ENCODE measurements around the gene UQCR11.

DNA sequence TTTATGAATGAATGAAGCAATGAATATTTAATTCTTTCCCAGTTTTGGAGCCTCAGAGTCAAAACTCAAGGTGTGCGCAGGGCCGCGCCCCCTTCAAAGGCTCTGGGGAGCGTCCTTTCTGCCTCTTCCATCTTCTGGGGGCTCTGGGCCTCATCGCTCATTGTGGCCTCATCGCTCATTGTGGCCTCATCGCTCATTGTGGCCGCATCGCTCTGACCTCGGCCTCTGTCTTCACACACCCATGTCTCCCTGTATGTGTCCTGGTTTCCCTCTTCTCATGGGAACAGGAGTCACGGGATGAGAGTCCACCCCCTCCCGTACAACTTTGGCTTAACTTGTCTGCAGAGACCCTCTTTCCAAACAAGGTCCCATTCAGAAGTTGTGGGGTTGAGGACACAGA lies 33.9 kb downstream of the UQCR11 start:
- TF ChIP-seq, protein P1, sequence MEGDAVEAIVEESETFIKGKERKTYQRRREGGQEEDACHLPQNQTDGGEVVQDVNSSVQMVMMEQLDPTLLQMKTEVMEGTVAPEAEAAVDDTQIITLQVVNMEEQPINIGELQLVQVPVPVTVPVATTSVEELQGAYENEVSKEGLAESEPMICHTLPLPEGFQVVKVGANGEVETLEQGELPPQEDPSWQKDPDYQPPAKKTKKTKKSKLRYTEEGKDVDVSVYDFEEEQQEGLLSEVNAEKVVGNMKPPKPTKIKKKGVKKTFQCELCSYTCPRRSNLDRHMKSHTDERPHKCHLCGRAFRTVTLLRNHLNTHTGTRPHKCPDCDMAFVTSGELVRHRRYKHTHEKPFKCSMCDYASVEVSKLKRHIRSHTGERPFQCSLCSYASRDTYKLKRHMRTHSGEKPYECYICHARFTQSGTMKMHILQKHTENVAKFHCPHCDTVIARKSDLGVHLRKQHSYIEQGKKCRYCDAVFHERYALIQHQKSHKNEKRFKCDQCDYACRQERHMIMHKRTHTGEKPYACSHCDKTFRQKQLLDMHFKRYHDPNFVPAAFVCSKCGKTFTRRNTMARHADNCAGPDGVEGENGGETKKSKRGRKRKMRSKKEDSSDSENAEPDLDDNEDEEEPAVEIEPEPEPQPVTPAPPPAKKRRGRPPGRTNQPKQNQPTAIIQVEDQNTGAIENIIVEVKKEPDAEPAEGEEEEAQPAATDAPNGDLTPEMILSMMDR (IDR thresholded peaks at IDR 0.05; ENCODE audit: borderline replicate concordance, extremely low read depth, low read length, poor library complexity, severe bottlenecking): no peak
- no peak for TF ChIP-seq EZH2 (IDR thresholded peaks at IDR 0.05; ENCODE audit: borderline replicate concordance, low read depth, low read length, severe bottlenecking)

Data from DND-41 (cell line).